Spleen (tissue), 11 donors: Measurements from ENCODE around the gene VPS72. TPM values are rescaled to one million over a fixed set of nuclear protein-coding genes. Genes with fewer than 3 reads are reported as not detected.
A peak's percentile ranks its signal among the peaks of the same experiment; 100 is the strongest.

Experiments
- DNase-seq: peaks from one replicate; pipeline ENCODE4 v3.0.0-alpha.2; 2020
- H3K27ac ChIP-seq, 8 donors: fragments of 200-600 bp; sonication (generic) in 7 of 8; 1 replicate in 4 of 8; 2 replicates in 4 of 8; pipeline versions ENCODE4 v1.5.0 to v1.8.0; 2016 to 2021; ENCODE audit warnings: inconsistent platforms in 4 of 8, mild to moderate bottlenecking in 4 of 8, moderate library complexity in 1 of 8
- H3K27me3 ChIP-seq, 7 donors: fragments of 200-600 bp; sonication (generic) in 6 of 7; replicated peaks in 1 of 7; 1 replicate in 4 of 7; 2 replicates in 3 of 7; pipeline versions ENCODE4 v1.5.0 to v1.8.0; 2016 to 2021; ENCODE audit warnings: inconsistent platforms in 3 of 7, mild to moderate bottlenecking in 1 of 7
- H3K36me3 ChIP-seq, 6 donors: fragments of 200-600 bp; sonication (generic) in 5 of 6; 1 replicate in 4 of 6; 2 replicates in 2 of 6; pipeline versions ENCODE4 v1.5.0 to v1.8.0; 2016 to 2021; ENCODE audit warnings: inconsistent platforms in 2 of 6
- H3K4me1 ChIP-seq, 6 donors: fragments of 200-600 bp; sonication (generic) in 5 of 6; 1 replicate in 3 of 6; 2 replicates in 3 of 6; pipeline versions ENCODE4 v1.5.0 to v1.8.0; 2016 to 2021; ENCODE audit warnings: inconsistent platforms in 3 of 6
- H3K4me3 ChIP-seq, 8 donors: fragments of 200-600 bp; sonication (generic) in 7 of 8; 1 replicate in 4 of 8; 2 replicates in 4 of 8; pipeline versions ENCODE4 v1.5.0 to v1.8.0; 2016 to 2021; ENCODE audit warnings: inconsistent platforms in 4 of 8, mild to moderate bottlenecking in 4 of 8, moderate library complexity in 2 of 8
- H3K9me3 ChIP-seq, 8 donors: fragments of 200-600 bp; sonication (generic) in 7 of 8; 1 replicate in 4 of 8; 2 replicates in 4 of 8; pipeline versions ENCODE4 v1.5.0 to v1.8.0; 2016 to 2021; ENCODE audit warnings: inconsistent platforms in 4 of 8
- POLR2A ChIP-seq, 3 donors: fragments of 450-650 bp; IDR thresholded peaks; one replicate each; pipeline ENCODE4 v1.5.1; 2017; ENCODE audit warnings: antibody characterized with exemption in 3 of 3, mild to moderate bottlenecking in 1 of 3
- POLR2AphosphoS5 ChIP-seq, 3 donors: sonication (generic); formaldehyde crosslinking; IDR thresholded peaks; one replicate each; pipeline ENCODE4 v1.5.1; 2017; ENCODE audit warnings: antibody characterized with exemption in 3 of 3
- WGBS, 5 donors: extraction: QIAGEN DNeasy Blood & Tissue Kit in 3 of 5; methylation state at CpG; one replicate each; pipeline versions ENCODE4 v1.1.5 to v1.1.7; 2013 to 2018; 5-methylcytosine and 5-hydroxymethylcytosine counted together
- intact Hi-C: fragments of 100-400 bp; cut with DNase I; formaldehyde crosslinking; loops from one replicate; pipeline ENCODE4 v1.15.0; 2023; ENCODE audit warnings: low total_unique reads
- polyA plus RNA-seq, 3 donors: library from polyadenylated mRNA; stranded (reverse); fragments of 200-250 nt; gene quantifications; one replicate each; pipeline ENCODE4 v1.2.1, GENCODE V29; 2013
- total RNA-seq, 7 donors: library from RNA; depleted of rRNA in 3 of 7; stranded (reverse); fragments of >200 nt in 3 of 7; fragmentation: NEBNext Ultra II Directional in 4 of 7; extraction: Animal tissue kit (Norgen Biotek cat#: 25700) in 4 of 7; gene quantifications; one replicate each; pipeline versions ENCODE4 v1.1.0 to v1.2.1, GENCODE V29; 2016 to 2021
- TF ChIP-seq, protein P1 (sequence below), 11 experiments: fragments of 200-600 bp in 7 of 11; fragments of 450-650 bp in 4 of 11; sonication (generic) in 4 of 11; IDR thresholded peaks in 8 of 11; conservative IDR thresholded peaks in 3 of 11; 1 replicate in 7 of 11; 2 replicates in 4 of 11; pipeline versions ENCODE4 v1.4.0 to v1.8.0; 2016 to 2021; ENCODE audit warnings: antibody characterized with exemption in 11 of 11, inconsistent platforms in 4 of 11, mild to moderate bottlenecking in 1 of 11
- donor health status: healthy with polysubstance abuse.
- donor health status: DM: no; HTN: no; CAD: no; lungs with moderate emphysema.
- donor health status: DM: no; HTN: no; CAD: no.
- donor health status: Bipolar disorder and iron deficiency.
- donor health status: healthy.
- donor health status: DM: no; HTN: no; CAD: no.
- donor health status: DM: yes; HTN: yes; CAD: no.

The VPS72 gene
- total and polyA plus RNA-seq, 10 donors: 23.1 to 43.1 (median 31.2) TPM

DNA sequence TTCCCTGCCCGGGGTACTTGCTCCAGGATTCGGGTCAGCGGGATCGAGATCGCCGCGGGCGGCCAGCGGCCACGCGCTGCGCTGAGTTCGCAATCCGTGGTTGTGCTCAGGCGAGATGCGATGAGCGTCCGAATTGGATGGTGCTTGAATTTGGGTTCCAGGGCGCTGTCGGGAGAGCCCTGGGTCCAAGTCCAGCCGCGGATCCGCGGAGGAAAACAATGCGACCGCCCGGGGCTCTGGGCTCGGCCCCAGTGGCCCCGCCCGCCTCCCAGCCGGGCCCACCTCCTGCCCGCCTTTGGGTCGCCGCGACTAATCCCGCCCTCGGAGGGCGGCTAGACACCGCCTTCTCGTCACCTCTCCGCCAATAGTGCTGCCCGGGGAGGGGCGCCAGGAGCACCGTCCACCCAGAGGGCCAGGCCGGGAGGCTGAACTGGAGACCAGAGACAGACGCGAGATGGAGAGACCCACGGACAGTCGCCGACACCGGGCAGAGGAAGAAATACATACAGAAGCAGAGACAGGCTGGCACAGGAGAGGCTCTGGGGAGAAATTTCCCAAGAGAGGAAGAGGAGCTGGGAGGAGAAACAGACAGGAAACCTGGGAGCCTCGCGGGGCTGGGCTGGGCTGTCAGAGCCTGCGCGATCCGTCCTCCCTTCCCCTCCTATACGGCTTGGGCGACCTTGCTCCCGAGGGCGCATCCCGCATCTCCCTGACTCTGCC, 43.4 kb downstream of the VPS72 start, which contains the start of gene SEMA6C:
TSS of gene SEMA6C (minus strand) at position 220 of the 720 bp plus-strand sequence. CDS start 4,010 bp downstream, outside the sequence.
- DNase-seq: peak; percentile 98
- Histone ChIP-seq H3K4me1 (peaks cover 6 to 42% (median 20%) of the 10 kb centered on the region in 6 donors), H3K36me3 (no peaks in the 10 kb centered on the region), H3K9me3 (no peaks in the 10 kb centered on the region), H3K27me3 (peaks cover 0 to 18% (median 8%) of the 10 kb centered on the region in 7 donors), H3K27ac (peak within 1 kb of the TSS; percentile 48 to 78 (median 67)), H3K4me3 (peak within 1 kb of the TSS; percentile 64 to 90 (median 80))
- intact Hi-C loops: no loop called here
- TF ChIP-seq POLR2A (IDR thresholded peaks at IDR 0.05) (no peak), POLR2AphosphoS5 (IDR thresholded peaks at IDR 0.05) (peak; percentile 83 to 90 (median 89))
- TF ChIP-seq, protein P1, sequence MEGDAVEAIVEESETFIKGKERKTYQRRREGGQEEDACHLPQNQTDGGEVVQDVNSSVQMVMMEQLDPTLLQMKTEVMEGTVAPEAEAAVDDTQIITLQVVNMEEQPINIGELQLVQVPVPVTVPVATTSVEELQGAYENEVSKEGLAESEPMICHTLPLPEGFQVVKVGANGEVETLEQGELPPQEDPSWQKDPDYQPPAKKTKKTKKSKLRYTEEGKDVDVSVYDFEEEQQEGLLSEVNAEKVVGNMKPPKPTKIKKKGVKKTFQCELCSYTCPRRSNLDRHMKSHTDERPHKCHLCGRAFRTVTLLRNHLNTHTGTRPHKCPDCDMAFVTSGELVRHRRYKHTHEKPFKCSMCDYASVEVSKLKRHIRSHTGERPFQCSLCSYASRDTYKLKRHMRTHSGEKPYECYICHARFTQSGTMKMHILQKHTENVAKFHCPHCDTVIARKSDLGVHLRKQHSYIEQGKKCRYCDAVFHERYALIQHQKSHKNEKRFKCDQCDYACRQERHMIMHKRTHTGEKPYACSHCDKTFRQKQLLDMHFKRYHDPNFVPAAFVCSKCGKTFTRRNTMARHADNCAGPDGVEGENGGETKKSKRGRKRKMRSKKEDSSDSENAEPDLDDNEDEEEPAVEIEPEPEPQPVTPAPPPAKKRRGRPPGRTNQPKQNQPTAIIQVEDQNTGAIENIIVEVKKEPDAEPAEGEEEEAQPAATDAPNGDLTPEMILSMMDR (IDR thresholded peaks at IDR 0.05 in 8 of 11, conservative IDR thresholded peaks at IDR 0.05 in 3 of 11): peak in 2 of 11 experiments; percentile 15 to 38
- 0 to 1% (median 0%) methylated on average over 18 to 61 of the region's 61 CpGs for WGBS, 5 donors

DNA sequence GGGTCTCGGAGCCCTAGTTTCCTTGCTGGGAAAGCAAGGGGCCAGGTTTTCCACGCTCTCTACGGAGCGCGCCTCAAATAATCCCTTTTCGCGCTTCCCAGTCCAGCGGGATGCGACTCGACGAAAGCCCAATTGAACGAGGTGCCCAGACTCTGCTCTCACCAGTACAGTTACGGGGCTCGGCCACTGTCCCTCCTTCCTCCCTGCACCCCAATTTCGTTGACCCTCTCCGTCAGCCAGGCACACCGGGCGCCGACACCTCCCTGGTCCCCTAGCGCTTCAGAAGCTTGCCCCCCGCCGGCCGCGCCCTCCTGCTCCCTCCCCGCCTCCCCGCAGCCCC, 44.0 kb downstream of the VPS72 start:
- Histone ChIP-seq H3K4me1 (peaks cover 6 to 42% (median 20%) of the 10 kb centered on the region in 6 donors), H3K4me3 (peak overlapping the region; percentile 64 to 90 (median 80)), H3K27me3 (peaks cover 0 to 18% (median 8%) of the 10 kb centered on the region in 7 donors), H3K27ac (peak overlapping the region in 7 of 8 donors; percentile 48 to 78 (median 68)), H3K36me3 (no peaks in the 10 kb centered on the region), H3K9me3 (no peaks in the 10 kb centered on the region)
- WGBS, 5 donors: 0 to 3% (median 1%) methylated on average over 15 to 26 of the region's 26 CpGs
- TF ChIP-seq, protein P1 (IDR thresholded peaks at IDR 0.05 in 8 of 11, conservative IDR thresholded peaks at IDR 0.05 in 3 of 11): no peak
- TF ChIP-seq POLR2AphosphoS5 (IDR thresholded peaks at IDR 0.05): no peak
- TF ChIP-seq POLR2A (IDR thresholded peaks at IDR 0.05): no peak
- no peak for DNase-seq
- intact Hi-C loops: no loop called here

DNA sequence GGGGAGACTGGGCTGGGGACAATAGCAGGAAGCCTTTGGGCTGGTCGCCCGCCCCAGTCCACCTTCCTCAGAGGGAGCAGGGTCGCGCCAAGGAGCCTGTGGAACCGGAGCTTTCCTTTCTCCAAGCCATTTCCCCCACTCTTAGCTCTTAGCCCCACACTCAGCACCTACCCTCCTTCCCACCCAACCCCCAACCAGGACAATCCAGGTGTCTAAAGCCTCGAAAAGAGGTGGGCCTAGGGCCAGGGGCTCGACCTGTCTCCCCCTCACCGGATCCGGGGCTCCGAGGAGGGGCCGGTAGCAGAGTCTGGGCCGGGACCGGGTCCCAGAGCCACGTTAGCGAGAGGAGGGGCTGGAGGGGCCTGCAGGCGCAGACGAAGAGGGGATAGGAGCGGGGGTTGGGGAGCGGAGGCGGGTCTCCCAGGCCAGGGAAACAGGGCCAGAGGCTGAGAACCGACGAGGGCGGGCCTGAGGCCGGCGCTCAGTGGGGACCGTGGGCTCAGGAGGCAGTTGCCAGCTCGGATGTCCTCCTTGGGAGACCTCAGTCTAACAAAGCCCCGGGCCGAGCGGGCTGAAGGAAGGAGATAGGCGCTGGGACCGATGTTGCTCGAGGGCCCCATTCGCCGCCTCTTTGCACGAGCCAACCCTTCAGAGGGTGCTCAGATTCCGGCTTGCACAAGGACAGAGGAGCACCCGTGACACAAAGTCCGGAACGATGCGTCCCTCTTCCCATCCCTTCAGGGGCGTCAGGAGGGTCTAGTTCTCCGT, 44.5 kb downstream of the VPS72 start:
- H3K4me1 ChIP-seq: peaks cover 6 to 42% (median 20%) of the 10 kb centered on the region in 6 donors
- TF ChIP-seq, protein P1 (IDR thresholded peaks at IDR 0.05 in 8 of 11, conservative IDR thresholded peaks at IDR 0.05 in 3 of 11): no peak
- TF ChIP-seq POLR2AphosphoS5 (IDR thresholded peaks at IDR 0.05) (no peak), POLR2A (IDR thresholded peaks at IDR 0.05) (no peak)
- intact Hi-C loops: no loop called here

More for the DNA sequence above, 44.5 kb downstream of the VPS72 start:
- Histone ChIP-seq H3K36me3 (no peaks in the 10 kb centered on the region), H3K27ac (peak overlapping the region in 2 of 8 donors; percentile 68 to 78), H3K27me3 (peaks cover 0 to 18% (median 8%) of the 10 kb centered on the region in 7 donors), H3K9me3 (no peaks in the 10 kb centered on the region), H3K4me3 (peak overlapping the region; percentile 64 to 90 (median 80))
- DNase-seq: peak; percentile 79
- WGBS, 5 donors: 26 to 45% (median 30%) methylated on average over 27 to 43 of the region's 43 CpGs
